Neuronal stem cell (in vitro differentiated cells): ENCODE data around the gene ACBD3.

Experiments used
- DNase-seq: peaks from one replicate; pipeline ENCODE4 v3.0.0-alpha.2; 2013; ENCODE audit warnings: low spot score
- H2AFZ ChIP-seq: one replicate; pipeline ENCODE4 v1.6.1; 2013; ENCODE audit warnings: mild to moderate bottlenecking, low read length, inconsistent platforms
- H2AK5ac ChIP-seq: 2 replicates; pipeline ENCODE4 v1.6.1; 2013; ENCODE audit warnings: low read depth, mild to moderate bottlenecking, inconsistent platforms, low read length, moderate library complexity, mixed read lengths
- H2BK120ac ChIP-seq: 2 replicates; pipeline ENCODE4 v1.6.1; 2013; ENCODE audit warnings: low read depth, mild to moderate bottlenecking, inconsistent platforms, low read length, moderate library complexity, mixed read lengths
- H2BK12ac ChIP-seq: one replicate; pipeline ENCODE4 v1.6.1; 2013; ENCODE audit warnings: low read length, inconsistent platforms
- H2BK15ac ChIP-seq: 2 replicates; pipeline ENCODE4 v1.6.1; 2013; ENCODE audit warnings: mild to moderate bottlenecking, low read length, inconsistent platforms, mixed read lengths
- H2BK5ac ChIP-seq: one replicate; pipeline ENCODE4 v1.6.1; 2013; ENCODE audit warnings: inconsistent platforms, mild to moderate bottlenecking, low read length, moderate library complexity
- H3K14ac ChIP-seq: one replicate; pipeline ENCODE4 v1.6.1; 2013; ENCODE audit warnings: low read length, inconsistent platforms
- H3K18ac ChIP-seq: 2 replicates; pipeline ENCODE4 v1.6.1; 2013; ENCODE audit warnings: low read length, inconsistent platforms
- H3K23ac ChIP-seq: 2 replicates; pipeline ENCODE4 v1.6.1; 2013; ENCODE audit warnings: low read depth, mild to moderate bottlenecking, mixed read lengths, low read length, inconsistent platforms; ENCODE audit not compliant: poor library complexity
- H3K27ac ChIP-seq: replicated peaks from 3 replicates; pipeline ENCODE4 v1.5.1; 2013; ENCODE audit warnings: low read length, inconsistent platforms
- H3K27me3 ChIP-seq, 3 experiments: 2 replicates each; pipeline ENCODE4 v1.6.1; 2013; ENCODE audit warnings: low read length in 3 of 3, mild to moderate bottlenecking in 2 of 3, inconsistent platforms in 1 of 3, low read depth in 1 of 3, mixed read lengths in 1 of 3, moderate library complexity in 1 of 3; ENCODE audit not compliant: control insufficient read depth in 3 of 3, insufficient read depth in 3 of 3
- H3K36me3 ChIP-seq, 2 donors: replicated peaks in 1 of 2; 2 replicates each; pipeline ENCODE4 v1.6.1; 2013; ENCODE audit warnings: low read length in 2 of 2; ENCODE audit not compliant: control insufficient read depth in 2 of 2, insufficient read depth in 2 of 2
- H3K4ac ChIP-seq: 2 replicates; pipeline ENCODE4 v1.6.1; 2013; ENCODE audit warnings: inconsistent platforms, mild to moderate bottlenecking, low read length, moderate library complexity
- H3K4me1 ChIP-seq, 2 donors: 1 replicate in 1 of 2; 2 replicates in 1 of 2; pipeline ENCODE4 v1.6.1; 2013; ENCODE audit warnings: low read length in 2 of 2, low read depth in 1 of 2; ENCODE audit not compliant: control insufficient read depth in 2 of 2, insufficient read depth in 1 of 2
- H3K4me2 ChIP-seq: one replicate; pipeline ENCODE4 v1.6.1; 2013; ENCODE audit warnings: mild to moderate bottlenecking, low read length, inconsistent platforms; ENCODE audit not compliant: insufficient read depth, poor library complexity, severe bottlenecking
- H3K4me3 ChIP-seq, 2 donors: 2 replicates each; pipeline ENCODE4 v1.5.1; 2013; ENCODE audit warnings: low read length in 2 of 2, mild to moderate bottlenecking in 2 of 2, inconsistent platforms in 1 of 2, moderate library complexity in 1 of 2
- H3K79me1 ChIP-seq: one replicate; pipeline ENCODE4 v1.6.1; 2013; ENCODE audit warnings: low read depth, mild to moderate bottlenecking, inconsistent platforms, low read length, moderate library complexity
- H3K9ac ChIP-seq: one replicate; pipeline ENCODE4 v1.6.1; 2013; ENCODE audit warnings: mild to moderate bottlenecking, low read depth, low read length, inconsistent platforms; ENCODE audit not compliant: poor library complexity
- H3K9me3 ChIP-seq, 2 donors: replicated peaks in 1 of 2; 2 replicates each; pipeline versions ENCODE3 to v1.6.1; 2013; ENCODE audit warnings: low read length in 2 of 2, mild to moderate bottlenecking in 2 of 2, inconsistent platforms in 1 of 2, low read depth in 1 of 2, mixed read lengths in 1 of 2, moderate library complexity in 1 of 2; ENCODE audit not compliant: control insufficient read depth in 2 of 2, insufficient read depth in 1 of 2
- H4K8ac ChIP-seq: one replicate; pipeline ENCODE4 v1.6.1; 2013; ENCODE audit warnings: low read depth, mild to moderate bottlenecking, inconsistent platforms, low read length, moderate library complexity
- H4K91ac ChIP-seq: one replicate; pipeline ENCODE4 v1.6.1; 2013; ENCODE audit warnings: low read length, low read depth, mild to moderate bottlenecking, inconsistent platforms; ENCODE audit not compliant: poor library complexity
- WGBS, 2 donors: extraction: QIAGEN DNeasy Blood & Tissue Kit; methylation state at CpG; one replicate each; pipeline ENCODE4 v1.1.7; 2013; ENCODE audit warnings: missing lambda C conversion rate in 2 of 2, mixed read lengths in 1 of 2; ENCODE audit not compliant: insufficient read length in 2 of 2, insufficient replicate concordance in 1 of 2; ENCODE audit errors: extremely low coverage in 2 of 2; 5-methylcytosine and 5-hydroxymethylcytosine counted together

The ACBD3 gene

GRCh38 chr1:226117330-226117729, 69.2 kb downstream of the ACBD3 start:
- Histone ChIP-seq H2BK120ac (no peak overlapping the region), H3K27me3 (peaks cover 0 to 16% (median 8%) of the 10 kb centered on the region in 3 experiments), H3K23ac (peak overlapping the region; percentile 37), H3K14ac (no peak overlapping the region), H3K36me3 (no peaks in the 10 kb centered on the region), H3K27ac (no peak overlapping the region), H4K8ac (no peak overlapping the region), H3K18ac (peak overlapping the region; percentile 35), H3K4me3 (no peak overlapping the region), H2AFZ (no peak overlapping the region), H3K4ac (no peak overlapping the region), H2BK15ac (peak overlapping the region; percentile 72), H3K9ac (no peak overlapping the region), H3K4me1 (peaks cover 7 to 12% of the 10 kb centered on the region in 2 donors), H3K79me1 (no peaks in the 10 kb centered on the region), H3K9me3 (no peaks in the 10 kb centered on the region), H2AK5ac (peak overlapping the region; percentile 50), H3K4me2 (no peak overlapping the region), H4K91ac (no peak overlapping the region), H2BK5ac (no peak overlapping the region), H2BK12ac (no peak overlapping the region)
- WGBS, 2 donors, result no CpG with 5 or more reads among the region's 6 CpGs
- DNase-seq, result no peak

- no CpG with 5 or more reads among the region's 3 CpGs for WGBS, 2 donors
- Histone ChIP-seq H3K4ac (no peak overlapping the region), H3K79me1 (no peaks in the 10 kb centered on the region), H3K4me3 (no peak overlapping the region), H3K9ac (no peak overlapping the region), H4K8ac (no peak overlapping the region), H2AFZ (no peak overlapping the region), H2BK5ac (no peak overlapping the region), H3K9me3 (no peaks in the 10 kb centered on the region), H2BK12ac (no peak overlapping the region), H3K18ac (no peak overlapping the region), H3K27me3 (peaks cover 0 to 16% (median 10%) of the 10 kb centered on the region in 3 experiments), H2AK5ac (no peak overlapping the region), H4K91ac (no peak overlapping the region), H3K4me2 (no peak overlapping the region), H2BK15ac (no peak overlapping the region), H3K23ac (no peak overlapping the region), H3K14ac (no peak overlapping the region), H3K4me1 (peaks cover 10 to 14% of the 10 kb centered on the region in 2 donors), H3K36me3 (no peaks in the 10 kb centered on the region), H3K27ac (no peak overlapping the region), H2BK120ac (no peak overlapping the region)
- DNase-seq, result no peak
Measured at GRCh38 chr1:226116673-226117072, 69.9 kb downstream of the ACBD3 start.

DNA sequence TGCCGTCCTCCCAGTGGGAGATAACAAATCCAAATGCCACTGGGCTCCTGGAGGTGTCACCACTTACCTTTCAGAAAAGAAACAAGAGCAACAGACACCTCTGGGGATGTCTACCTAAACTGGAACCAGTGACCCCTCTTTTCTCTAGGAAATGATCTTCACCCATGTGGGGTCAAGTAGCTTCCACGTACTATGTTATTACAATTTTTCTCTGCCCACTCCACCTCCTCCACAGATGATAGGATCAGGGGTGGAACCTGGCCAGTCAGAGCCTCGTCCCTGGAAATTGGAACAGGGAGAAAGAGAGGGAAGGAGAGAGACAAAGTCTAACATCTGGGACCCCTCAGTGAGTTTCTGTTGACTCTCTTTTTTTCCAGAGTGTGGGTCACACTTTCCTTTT, 73.9 kb downstream of the ACBD3 start:
- no CpG with 5 or more reads among the region's 3 CpGs for WGBS, 2 donors
- Histone ChIP-seq H3K79me1 (no peaks in the 10 kb centered on the region), H3K36me3 (no peaks in the 10 kb centered on the region), H3K9ac (no peak overlapping the region), H2BK5ac (no peak overlapping the region), H3K18ac (no peak overlapping the region), H3K4ac (no peak overlapping the region), H3K4me2 (no peak overlapping the region), H3K27me3 (peaks cover 0 to 8% (median 0%) of the 10 kb centered on the region in 3 experiments), H2BK12ac (no peak overlapping the region), H4K8ac (no peak overlapping the region), H3K4me1 (peaks cover 10 to 18% of the 10 kb centered on the region in 2 donors), H3K9me3 (no peaks in the 10 kb centered on the region), H2BK15ac (no peak overlapping the region), H3K14ac (no peak overlapping the region), H3K4me3 (no peak overlapping the region), H3K27ac (no peak overlapping the region), H2AK5ac (no peak overlapping the region), H2BK120ac (peak overlapping the region; percentile 52), H2AFZ (no peak overlapping the region), H3K23ac (no peak overlapping the region), H4K91ac (no peak overlapping the region)
- no peak for DNase-seq

DNA sequence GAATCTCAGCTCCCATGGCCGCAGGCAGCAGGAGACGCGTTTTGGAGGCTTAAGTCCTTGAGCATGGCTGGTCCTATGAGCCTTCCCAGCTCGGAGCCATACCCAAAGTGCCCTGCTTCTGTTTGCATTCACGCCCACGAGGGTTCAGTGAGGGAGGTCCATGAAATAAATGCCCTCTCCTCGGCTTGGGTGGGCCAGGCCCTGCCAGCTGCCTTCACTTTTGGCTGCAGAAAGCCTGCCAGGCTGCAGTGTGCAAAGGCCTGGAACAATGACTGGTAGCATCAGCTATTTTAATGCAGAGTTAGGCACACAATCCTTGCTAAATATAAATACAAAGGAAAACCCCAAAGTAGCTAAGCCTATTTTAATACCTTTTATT, 74.7 kb downstream of the ACBD3 start:
- H2AK5ac ChIP-seq, result no peak overlapping the region
- H3K18ac ChIP-seq, result no peak overlapping the region
- no peak overlapping the region for H2BK12ac ChIP-seq
- no peak overlapping the region for H3K4ac ChIP-seq
- no peak overlapping the region for H3K14ac ChIP-seq
- H3K23ac ChIP-seq, result no peak overlapping the region
- H3K27me3 ChIP-seq, result peaks cover 0 to 8% (median 0%) of the 10 kb centered on the region in 3 experiments
- DNase-seq, result no peak
- no peaks in the 10 kb centered on the region for H3K36me3 ChIP-seq
- H3K27ac ChIP-seq, result no peak overlapping the region
- WGBS, 2 donors, result no CpG with 5 or more reads among the region's 7 CpGs
- H3K4me2 ChIP-seq, result no peak overlapping the region
- no peak overlapping the region for H4K91ac ChIP-seq
- no peak overlapping the region for H2BK120ac ChIP-seq
- H2BK5ac ChIP-seq, result no peak overlapping the region
- no peaks in the 10 kb centered on the region for H3K9me3 ChIP-seq
- no peak overlapping the region for H2AFZ ChIP-seq
- no peak overlapping the region for H4K8ac ChIP-seq
- peak overlapping the region in 1 of 2 donors; percentile 71 for H3K4me3 ChIP-seq
- H3K4me1 ChIP-seq, result peaks cover 10 to 18% of the 10 kb centered on the region in 2 donors
- no peak overlapping the region for H3K9ac ChIP-seq
- H2BK15ac ChIP-seq, result no peak overlapping the region
- H3K79me1 ChIP-seq, result no peaks in the 10 kb centered on the region
